GM19397 (cell line): ENCODE measurements around the gene FHIP1B.
"Not testable (repeated sequence)": the region's sequence is repeated elsewhere in the genome, so short reads cannot be mapped to it uniquely, and the experiment has no call there.

Experiments used
- ATAC-seq: cut with Tn5 transposase; IDR thresholded peaks from one replicate; pipeline ENCODE4 v1.9.1; 2021; ENCODE audit warnings: mild to moderate bottlenecking, moderate library complexity; ENCODE audit not compliant: unreplicated experiment

Gene FHIP1B

DNA sequence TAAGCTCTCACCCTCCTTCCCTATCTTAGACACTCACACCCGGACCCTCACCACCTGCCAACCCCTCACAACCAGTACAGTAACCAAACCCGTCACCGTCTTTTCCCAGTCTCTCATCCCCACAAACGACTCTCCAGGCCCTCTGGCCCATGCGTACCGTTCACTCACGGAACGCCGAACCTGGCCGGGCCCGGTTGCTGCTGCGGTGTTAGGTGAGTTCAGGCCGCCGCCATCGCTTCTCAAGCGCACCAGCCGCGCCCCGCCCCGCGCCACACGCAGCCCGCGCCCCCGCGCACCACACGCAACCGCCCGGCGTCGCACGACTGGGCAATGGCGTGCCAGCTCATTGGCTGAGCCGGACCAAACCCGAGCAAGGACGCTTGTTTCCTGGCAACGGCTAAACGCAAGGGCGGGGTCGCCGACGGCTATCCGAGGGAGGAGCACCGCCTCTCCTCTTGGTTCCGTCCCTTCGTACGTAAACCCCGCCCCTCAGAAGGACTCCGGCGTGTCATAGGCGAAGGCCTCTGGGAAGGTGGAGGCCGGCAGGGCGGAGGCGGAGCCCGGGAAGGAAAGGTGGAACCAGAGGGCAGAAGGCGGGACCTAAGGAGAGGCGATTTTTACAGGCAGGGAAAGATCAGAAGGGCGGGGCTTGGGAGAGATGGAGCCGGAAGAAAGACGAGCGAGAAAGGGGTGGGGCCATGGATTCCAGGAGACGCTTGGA, at the start of gene FHIP1B:
Gene FHIP1B, minus strand, starts transcription at position 250 of the 721 bp plus-strand sequence. CDS start 10,120 bp downstream, outside the sequence.
- ATAC-seq: peak; percentile 94

GRCh38 chr11:6283453-6284023, 49.1 kb upstream of the FHIP1B start:
- ATAC-seq: no peak

DNA sequence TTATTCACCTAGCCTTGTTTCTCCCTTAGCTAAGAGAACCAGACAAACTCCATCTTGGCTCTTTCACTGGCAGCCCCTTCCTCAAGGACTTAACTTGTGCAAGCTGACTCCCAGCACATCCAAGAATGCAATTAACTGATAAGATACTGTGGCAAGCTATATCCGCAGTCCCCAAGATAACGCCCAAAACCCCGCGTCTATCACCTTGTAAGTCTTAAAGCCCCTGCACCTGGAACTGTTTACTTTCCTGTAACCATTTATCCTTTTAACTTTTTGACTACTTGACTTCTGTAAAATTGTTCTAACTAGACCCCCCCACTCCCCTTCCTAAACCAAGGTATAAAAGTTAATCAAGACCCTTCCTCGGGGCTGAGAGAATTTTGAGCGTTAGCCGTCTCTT, 46.4 kb upstream of the FHIP1B start:
- ATAC-seq: not testable (repeated sequence)

GRCh38 chr11:6273188-6273587, 38.8 kb upstream of the FHIP1B start:
- no peak for ATAC-seq

- no peak for ATAC-seq
These were observed 37.2 kb upstream of the FHIP1B start for GRCh38 chr11:6271598-6271997.

GRCh38 chr11:6270584-6271246, 36.3 kb upstream of the FHIP1B start:
- ATAC-seq: no peak

DNA sequence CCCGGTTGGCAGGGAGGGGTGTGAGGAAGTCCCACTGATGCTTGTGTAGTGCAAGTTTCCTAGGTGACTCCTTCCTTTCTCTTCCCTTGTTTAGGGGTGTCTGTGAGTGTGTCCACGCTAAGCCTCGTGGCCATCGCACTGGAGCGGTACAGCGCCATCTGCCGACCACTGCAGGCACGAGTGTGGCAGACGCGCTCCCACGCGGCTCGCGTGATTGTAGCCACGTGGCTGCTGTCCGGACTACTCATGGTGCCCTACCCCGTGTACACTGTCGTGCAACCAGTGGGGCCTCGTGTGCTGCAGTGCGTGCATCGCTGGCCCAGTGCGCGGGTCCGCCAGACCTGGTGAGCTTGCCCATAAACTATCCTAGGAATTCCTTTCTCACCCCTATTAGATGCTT, 35.6 kb upstream of the FHIP1B start:
- no peak for ATAC-seq

DNA sequence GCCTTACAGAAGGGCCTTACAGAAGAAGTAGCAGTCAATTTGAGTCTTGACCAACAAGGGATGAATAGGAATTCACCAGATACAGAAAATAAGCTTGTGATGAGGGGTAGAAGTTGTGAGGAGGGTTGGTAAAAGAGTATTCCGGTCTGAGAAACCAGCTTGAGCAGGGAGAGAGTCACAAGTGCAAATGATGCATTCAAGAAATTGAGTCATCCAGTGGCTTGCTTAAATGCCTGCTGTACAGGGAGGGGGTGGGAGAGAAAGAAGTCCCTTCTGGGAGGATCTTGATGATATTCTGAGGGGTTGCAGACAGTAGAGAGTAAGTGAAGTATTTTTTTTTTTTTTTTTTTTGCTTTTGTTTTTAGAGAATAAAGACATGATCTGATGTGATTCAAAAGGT, 34.4 kb upstream of the FHIP1B start:
- ATAC-seq: no peak

DNA sequence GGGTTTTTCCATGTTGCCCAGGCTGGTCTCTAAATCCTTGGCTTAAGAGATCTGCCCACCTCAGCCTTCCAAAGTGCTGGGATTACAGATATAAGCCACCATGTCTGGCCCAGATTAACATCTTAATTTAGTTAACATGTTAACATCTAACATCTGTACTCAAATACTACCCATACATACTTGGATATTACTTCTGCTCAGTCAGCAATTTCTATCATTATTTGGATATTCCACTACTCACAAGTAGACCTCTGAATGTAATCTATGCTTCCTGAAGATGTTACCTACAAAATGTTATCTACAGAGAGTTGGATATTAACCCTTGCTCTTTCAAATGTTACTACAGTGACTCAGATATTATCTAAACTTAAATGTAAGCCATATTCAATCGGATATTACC, 29.2 kb upstream of the FHIP1B start:
- no peak for ATAC-seq

DNA sequence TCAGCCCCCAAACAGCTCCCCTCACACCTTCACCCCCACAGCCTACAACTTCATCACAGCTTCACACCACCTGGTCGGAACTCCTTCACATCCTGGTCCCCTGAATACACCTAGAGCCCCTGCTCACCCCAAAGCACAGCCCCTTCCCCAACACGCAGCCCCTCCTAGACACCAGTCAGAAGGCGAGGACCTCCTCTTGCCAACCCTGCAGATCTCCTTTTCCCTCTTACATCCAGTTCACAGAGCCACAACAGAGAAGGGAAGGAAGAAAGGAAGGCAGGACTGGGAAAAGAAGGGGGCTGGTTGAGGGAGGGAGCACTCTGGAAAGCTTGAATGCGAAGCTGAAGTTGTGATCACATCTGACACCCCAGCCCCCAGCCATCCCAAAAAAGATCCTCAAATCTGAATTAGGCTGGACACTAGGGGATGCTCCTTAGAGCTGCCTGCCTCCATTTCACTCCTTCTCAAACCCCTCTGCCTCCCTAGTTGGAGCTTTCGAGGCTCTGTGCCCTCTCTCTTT, 25.8 kb upstream of the FHIP1B start:
- ATAC-seq: no peak

DNA sequence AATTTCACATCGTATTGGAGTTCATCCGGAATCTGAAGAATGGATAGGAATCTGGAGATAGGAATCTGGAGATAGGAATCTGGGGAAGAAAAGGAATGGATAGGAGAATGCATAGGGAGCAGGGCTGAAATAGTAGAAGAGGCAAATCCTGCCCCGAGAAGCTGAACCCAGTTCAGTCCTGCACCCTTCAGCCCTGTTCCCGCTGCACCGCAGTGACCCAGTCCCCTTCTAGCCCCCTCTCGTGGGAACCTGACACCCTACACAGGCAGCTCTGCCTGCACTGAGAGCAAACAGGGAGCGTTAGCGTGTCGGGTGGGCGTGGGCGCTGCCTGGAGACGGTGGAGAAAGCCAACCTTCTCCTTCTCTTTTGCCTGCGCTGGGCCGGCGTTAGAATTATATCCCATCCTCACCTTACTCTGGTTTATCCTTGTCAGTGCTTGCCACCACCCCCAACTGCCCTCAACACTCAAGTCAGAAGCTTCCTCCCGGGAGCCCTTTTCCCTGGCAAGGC, 24.2 kb upstream of the FHIP1B start:
- ATAC-seq: no peak

DNA sequence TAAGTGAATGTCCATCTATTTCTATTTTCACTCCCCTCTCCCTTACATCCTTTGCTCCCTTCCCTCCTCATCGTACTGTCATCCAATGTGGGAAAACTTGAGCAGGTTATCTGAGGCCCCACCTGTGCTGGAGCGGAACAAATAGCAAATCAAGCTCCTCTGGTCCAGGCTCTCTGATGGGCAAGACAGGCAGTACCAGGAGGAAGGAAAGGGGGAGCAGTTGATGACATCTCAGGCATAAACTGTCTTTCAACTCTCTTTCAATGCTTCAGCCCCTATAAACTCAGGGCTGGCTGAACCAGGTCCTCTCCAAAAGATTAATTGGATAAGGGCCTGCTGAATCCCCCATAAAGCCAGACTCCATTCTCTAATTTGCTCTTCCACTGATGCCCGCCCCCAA, 23.7 kb upstream of the FHIP1B start:
- no peak for ATAC-seq

DNA sequence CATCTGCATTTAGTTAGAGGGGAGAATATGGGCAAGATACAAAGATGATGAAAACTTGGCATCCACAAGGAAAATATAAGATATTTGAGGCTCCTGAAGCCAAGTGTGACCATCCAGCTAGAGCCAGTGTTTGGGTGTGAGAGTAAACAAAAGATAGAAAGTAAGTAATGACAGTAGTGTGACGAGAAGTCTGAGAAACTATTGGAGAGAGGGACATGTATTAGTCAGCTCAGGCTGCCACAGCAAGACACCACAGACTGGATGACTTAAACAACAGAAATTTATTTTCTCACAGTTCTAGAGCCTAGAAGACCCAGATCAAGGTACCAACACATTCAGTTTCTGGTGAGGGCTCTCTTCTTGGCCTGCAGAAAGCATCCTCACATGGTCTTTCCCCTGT, 18.8 kb upstream of the FHIP1B start:
- no peak for ATAC-seq

- no peak for ATAC-seq
These were observed 17.6 kb upstream of the FHIP1B start for GRCh38 chr11:6251990-6252473.

DNA sequence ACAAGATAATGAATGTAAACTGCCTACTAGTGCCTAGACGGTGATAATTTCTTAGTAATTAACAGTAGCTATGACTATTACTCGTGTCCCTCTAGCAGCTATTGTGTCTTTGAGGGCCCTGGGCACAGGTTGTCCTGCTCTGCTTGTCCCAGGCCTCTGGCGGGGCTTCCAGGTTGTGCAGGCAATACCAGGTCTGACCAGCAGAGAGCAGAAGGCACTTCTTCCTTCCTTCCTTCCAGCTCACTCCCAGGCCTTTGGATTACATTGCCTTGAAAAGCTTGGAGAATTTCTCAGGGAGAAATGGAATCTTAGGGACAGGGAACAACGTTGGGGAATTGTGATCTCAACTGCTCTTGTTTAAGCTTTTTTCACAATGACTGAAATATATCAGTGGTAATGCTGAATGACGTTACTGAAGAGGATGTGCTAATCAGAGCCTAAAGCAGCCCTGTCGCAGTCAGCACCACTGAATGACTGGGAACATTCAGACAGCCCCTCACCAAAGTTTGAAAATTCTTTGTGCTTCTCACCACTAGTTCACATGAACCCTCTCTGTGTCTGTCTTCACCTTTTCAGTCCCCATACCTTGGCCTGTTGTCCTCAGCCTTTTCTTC, 16.8 kb upstream of the FHIP1B start:
- peak; percentile 69 for ATAC-seq

GRCh38 chr11:6249770-6250555, 15.5 kb upstream of the FHIP1B start:
- ATAC-seq: no peak

DNA sequence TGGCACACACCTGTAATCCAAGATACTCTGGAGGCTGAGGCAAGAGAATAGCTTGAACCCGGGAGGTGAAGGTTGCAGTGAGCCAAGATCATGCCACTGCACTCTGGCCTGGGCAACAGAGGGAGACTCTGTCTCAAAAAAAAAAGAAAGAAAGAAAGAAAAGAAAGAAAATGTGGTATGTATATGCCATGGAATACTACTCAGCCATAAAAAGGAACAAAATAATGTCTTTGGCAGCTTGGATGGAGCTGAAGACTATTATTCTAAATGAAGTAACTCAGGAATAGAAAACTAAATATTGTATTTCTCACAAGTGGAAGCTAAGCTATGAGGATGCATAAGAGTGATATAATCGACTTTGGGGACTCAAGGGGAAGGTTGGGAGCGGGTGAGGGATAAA, 14.5 kb upstream of the FHIP1B start:
- not testable (repeated sequence) for ATAC-seq

- no peak for ATAC-seq
These were observed 13.8 kb upstream of the FHIP1B start for GRCh38 chr11:6248248-6248647.

GRCh38 chr11:6245536-6245935, 11.1 kb upstream of the FHIP1B start:
- no peak for ATAC-seq

- no peak for ATAC-seq
These were observed 6.9 kb upstream of the FHIP1B start for GRCh38 chr11:6241316-6241715.
